OCI-M2 (cell line): Measurements from ENCODE around the gene NUDCD2.
"Not testable (repeated sequence)": the region's sequence is repeated elsewhere in the genome, so short reads cannot be mapped to it uniquely, and the experiment has no call there.

Experiments
- DNase-seq: peaks from one replicate; lab custom pipeline; 2025; ENCODE audit not compliant: unreplicated experiment; lab: John Stamatoyannopoulos, UW

NUDCD2 gene

DNA sequence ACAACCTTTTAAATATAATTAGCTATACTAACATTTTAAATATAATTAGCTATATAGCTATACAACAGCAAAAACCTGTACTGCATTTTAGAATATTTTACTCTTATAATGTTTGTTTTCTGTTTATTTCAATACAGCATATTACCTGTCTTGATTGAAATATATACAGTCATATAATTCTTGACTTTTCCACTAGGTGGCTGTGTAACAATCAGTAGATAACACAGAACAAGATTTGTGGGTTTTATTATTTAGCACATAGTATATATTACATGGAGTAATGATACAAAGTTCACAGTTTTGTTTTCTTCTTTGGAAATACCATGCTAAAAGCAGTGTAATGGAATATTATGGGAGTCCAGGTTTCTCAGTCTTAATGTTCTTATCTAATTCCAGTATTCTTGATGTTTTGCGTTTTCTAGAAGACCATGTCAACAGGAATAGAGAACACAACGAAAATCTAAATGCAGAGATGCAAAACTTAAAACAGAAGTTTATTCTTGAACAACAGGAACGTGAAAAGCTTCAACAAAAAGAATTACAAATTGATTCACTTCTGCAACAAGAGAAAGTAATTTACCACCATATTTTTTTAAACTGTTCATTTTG, 13.8 kb upstream of the NUDCD2 start:
- no peak for DNase-seq

DNA sequence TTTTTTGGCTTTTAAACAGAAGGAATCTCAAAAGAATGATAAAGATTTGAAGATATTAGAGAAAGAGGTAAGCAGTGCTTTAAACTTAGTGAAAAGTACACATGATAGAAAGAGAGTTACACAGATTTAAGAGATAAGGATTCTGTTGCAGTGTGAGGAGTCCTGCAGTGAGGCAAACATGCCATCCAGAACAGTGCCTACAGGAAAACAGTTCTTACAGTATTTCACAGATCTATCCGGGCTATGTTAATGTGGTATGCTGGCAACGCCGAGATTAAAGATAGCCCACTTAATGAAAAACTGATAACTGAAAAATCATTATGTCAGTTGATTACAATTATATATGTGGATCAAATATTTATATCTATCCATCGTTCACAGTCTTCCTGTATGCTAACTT, 7.8 kb upstream of the NUDCD2 start:
- no peak for DNase-seq

GRCh38 chr5:163463063-163463435, 3.1 kb upstream of the NUDCD2 start:
- DNase-seq = no peak

GRCh38 chr5:163460562-163461171, 765 bp upstream of the NUDCD2 start, which contains the start of gene HMMR:
TSS of gene HMMR (plus strand) at chr5:163460632. CDS start at chr5:163460693, 61 bp downstream.
- no peak for DNase-seq

GRCh38 chr5:163459462-163459818, 462 bp downstream of the NUDCD2 start:
- DNase-seq = no peak

- no peak for DNase-seq
These were observed 1.0 kb downstream of the NUDCD2 start for GRCh38 chr5:163458778-163459385.

GRCh38 chr5:163456840-163457239, 3.1 kb downstream of the NUDCD2 start:
- DNase-seq = no peak

DNA sequence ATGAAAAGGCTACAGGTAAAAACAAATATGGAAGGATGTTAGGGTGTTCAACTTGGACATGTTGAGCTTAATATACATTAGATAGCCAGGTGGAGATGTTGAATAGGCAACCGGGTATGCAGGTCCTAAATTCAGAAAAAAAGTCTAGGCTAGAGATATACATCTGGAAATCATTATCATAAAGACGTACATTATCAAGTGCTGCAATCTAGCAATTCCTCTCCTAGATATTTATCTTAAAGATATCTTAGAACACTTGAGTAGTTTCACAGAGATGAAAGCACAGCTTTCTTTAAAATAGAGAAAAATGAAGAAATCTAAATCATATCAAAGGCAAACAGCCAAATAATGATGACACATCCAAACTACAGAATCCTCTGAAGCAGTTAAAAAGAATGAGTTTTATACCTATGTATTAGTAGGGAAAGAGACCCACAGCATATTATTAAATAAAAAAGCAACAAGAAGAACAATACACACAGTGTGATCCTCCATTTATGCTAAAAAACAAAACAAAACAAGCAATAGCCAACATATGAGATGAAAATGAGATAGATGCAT, 3.8 kb downstream of the NUDCD2 start:
- no peak for DNase-seq

DNA sequence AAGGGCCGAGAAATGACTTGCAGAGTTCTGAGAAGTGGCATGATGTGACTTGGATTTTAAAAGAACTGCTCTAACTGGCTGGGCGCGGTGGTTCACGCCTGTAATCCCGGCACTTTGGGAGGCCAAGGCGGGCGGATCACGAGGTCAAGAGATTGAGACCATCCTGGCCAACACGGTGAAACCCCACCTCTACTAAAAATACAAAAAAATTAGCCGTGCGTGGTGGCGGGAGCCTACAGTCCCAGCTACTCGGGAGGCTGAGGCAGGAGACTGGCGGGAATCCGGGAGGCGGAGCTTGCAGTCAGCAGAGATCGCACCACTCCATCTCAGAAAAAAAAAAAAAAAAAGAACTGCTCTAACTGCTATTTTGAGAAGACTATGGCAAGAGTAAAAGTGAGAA, 4.5 kb downstream of the NUDCD2 start:
- DNase-seq = not testable (repeated sequence)

- DNase-seq = no peak
These were observed 6.2 kb downstream of the NUDCD2 start for GRCh38 chr5:163453705-163454104.

DNA sequence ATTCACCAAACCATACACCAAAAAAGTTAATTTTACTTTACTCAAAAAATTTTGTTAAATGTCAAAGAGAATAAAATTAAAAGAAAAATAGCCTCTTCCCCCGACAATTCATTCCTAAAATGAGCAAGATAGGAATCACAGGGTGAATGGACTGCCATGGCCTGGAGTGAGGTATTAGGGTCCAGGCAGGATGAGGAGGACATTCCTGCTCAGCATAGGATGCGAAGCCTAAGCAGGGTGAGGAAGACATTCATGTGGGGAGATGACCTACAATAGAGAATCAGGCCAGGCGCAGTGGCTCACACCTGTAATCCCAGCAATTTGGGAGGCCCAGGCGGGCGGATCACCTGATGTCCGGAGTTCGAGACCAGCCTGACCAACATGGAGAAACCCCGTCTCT, 8.4 kb downstream of the NUDCD2 start:
- no peak for DNase-seq

- no peak for DNase-seq
These were observed 11.4 kb downstream of the NUDCD2 start for GRCh38 chr5:163448491-163448890.

GRCh38 chr5:163447875-163448274, 12.0 kb downstream of the NUDCD2 start:
- DNase-seq = no peak

DNA sequence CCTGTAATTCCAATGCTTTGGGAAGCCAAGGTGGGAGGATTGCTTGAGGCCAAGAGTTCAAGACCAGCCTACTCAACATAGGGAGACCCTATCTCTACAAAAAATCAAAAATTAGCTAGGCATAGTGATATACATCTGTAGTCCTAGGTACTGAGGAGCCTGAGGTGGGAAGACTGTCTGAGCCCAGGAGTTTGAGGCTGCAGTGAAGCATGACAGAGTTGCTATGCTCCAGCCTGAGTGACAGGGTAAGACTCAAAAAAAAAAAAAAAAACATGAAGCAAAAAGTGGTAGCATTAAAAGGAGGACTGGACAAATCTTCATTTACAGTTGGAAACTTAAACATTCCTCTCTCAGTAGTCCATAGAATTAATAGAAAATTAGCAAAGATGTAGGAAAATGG, 12.7 kb downstream of the NUDCD2 start:
- DNase-seq = no peak

GRCh38 chr5:163445345-163445744, 14.6 kb downstream of the NUDCD2 start:
- no peak for DNase-seq

- no peak for DNase-seq
These were observed 15.4 kb downstream of the NUDCD2 start for GRCh38 chr5:163444526-163444925.

DNA sequence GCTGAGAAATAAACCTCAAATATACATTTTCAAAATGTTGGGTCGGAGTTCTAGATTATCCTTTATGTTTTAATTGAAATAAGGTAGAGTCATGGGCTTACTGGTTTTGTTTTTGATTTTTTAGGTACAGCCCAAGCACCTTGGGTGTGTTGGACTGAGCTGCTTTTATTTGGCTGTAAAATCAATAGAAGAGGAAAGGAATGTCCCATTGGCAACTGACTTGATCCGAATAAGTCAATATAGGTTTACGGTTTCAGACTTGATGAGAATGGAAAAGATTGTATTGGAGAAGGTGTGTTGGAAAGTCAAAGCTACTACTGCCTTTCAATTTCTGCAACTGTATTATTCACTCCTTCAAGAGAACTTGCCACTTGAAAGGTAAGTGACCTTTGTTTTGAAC, 18.9 kb downstream of the NUDCD2 start:
- no peak for DNase-seq

GRCh38 chr5:163439092-163439425, 20.8 kb downstream of the NUDCD2 start:
- no peak for DNase-seq

DNA sequence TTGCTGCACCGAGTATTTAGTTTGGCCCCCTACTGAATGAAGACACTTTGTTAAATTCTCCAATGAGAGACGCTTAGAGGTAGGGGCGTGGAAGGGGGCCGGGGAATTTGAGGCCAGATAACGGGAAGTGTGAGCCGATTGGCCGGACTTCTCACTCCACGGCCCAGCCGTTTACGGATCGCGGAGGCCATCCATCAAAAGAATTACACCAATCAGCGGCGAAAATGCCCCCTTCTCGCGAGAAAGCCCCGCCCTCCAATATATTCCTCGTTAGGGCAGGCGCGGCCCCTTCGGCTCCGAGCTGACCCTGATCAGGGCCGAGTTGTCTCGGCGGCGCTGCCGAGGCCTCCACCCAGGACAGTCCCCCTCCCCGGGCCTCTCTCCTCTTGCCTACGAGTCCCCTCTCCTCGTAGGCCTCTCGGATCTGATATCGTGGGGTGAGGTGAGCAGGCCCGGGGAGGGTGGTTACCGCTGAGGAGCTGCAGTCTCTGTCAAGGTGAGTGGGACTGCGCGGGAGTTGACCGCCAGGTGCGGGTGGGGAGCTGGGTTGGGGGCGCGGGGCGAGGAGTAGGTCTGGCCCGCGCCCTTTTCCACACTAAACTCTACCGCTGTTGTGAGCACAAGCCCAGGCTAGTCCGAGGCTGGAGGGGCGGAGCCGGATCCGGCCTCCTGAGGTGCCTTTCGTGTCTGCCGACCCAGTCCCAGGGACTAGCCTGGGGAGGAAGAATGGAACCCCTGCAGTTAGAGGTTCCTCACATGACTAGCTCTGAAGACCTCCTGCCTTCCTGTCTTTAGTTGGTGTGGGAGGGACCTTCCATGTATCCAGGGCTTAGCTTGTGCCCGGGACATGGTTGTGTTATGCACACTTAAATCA, 22.4 kb downstream of the NUDCD2 start, which contains the start of gene CCNG1:
CCNG1 (plus strand) TSS at position 287 of the 874 bp plus-strand sequence. CDS start 1,662 bp downstream, outside the sequence.
- peak; percentile 77 for DNase-seq

GRCh38 chr5:163437011-163437308, 22.9 kb downstream of the NUDCD2 start:
- no peak for DNase-seq

DNA sequence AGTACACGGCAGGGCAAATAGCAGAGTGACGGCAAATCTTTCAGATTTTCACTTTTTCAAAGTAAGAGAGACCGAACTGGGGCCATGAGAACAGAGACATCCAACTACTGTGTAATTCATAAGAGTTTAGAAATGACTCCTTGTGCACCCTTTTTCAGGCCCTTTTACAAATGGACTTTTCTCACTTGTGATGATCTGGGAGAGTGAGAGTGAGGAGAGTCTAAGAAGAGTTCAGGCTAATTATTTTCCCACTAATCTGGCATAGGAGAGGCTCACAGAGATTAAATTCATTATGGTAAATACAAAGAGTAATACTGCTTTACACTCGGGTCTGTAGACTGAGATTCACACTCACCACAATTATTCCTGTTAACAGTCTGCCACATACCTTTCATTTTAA, 23.4 kb downstream of the NUDCD2 start:
- no peak for DNase-seq
